ENCODE data around the gene DYSF. TPM values are rescaled to one million over a fixed set of nuclear protein-coding genes. Genes with fewer than 3 reads are reported as not detected.

The DYSF gene
- total RNA-seq, 1 experiment from 2014 or later: 0.31 TPM

DNA sequence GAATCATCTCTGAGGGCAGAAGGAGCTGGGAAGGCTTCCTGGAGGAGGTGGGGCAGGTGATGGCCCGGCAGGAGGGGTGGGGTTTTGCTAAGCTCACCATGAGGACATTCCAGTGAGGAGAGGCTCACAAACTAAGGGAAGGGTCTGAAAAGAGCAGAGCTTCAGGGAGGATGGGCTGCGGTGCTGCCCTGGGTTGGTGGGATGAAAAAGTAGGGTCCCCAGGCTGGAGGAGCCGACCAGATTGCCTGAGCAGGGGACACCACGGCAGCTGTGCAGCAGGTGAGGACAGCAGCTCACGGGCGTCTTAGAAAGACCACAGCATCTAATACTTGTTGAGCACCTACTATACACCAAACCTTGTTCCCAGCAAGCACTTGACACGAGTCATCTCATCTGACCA is 82.2 kb downstream of the DYSF start:
- no peak for TF ChIP-seq POLR2AphosphoS5 (IDR thresholded peaks at IDR 0.05; ENCODE audit: low read depth, low read length)
- TF ChIP-seq, protein P1, sequence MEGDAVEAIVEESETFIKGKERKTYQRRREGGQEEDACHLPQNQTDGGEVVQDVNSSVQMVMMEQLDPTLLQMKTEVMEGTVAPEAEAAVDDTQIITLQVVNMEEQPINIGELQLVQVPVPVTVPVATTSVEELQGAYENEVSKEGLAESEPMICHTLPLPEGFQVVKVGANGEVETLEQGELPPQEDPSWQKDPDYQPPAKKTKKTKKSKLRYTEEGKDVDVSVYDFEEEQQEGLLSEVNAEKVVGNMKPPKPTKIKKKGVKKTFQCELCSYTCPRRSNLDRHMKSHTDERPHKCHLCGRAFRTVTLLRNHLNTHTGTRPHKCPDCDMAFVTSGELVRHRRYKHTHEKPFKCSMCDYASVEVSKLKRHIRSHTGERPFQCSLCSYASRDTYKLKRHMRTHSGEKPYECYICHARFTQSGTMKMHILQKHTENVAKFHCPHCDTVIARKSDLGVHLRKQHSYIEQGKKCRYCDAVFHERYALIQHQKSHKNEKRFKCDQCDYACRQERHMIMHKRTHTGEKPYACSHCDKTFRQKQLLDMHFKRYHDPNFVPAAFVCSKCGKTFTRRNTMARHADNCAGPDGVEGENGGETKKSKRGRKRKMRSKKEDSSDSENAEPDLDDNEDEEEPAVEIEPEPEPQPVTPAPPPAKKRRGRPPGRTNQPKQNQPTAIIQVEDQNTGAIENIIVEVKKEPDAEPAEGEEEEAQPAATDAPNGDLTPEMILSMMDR (IDR thresholded peaks at IDR 0.05): no peak
- no peak for TF ChIP-seq TCF7L2 (IDR thresholded peaks at IDR 0.05; ENCODE audit: low read depth, low read length)
- TF ChIP-seq REST (IDR thresholded peaks at IDR 0.05; ENCODE audit: insufficient read depth in 1 of 2, low read depth in 2 of 2, low read length in 1 of 2): no peak
- no peak for TF ChIP-seq SIN3A (IDR thresholded peaks at IDR 0.05; ENCODE audit: borderline replicate concordance, insufficient read depth, low read depth, low read length)
- CTCF ChIA-PET: interaction anchor here (0.5 kb wide), 1 partner anchor 1578 kb away, joined by 3 read pairs; no protein-coding TSS in a partner anchor
- Histone ChIP-seq H3K27me3 (ENCODE audit: control insufficient read depth, insufficient read depth, low read length) (no peaks in the 10 kb centered on the region), H3K36me3 (ENCODE audit: control insufficient read depth, insufficient read depth, low read length) (no peaks in the 10 kb centered on the region), H3K4me3 (ENCODE audit: low read depth in 2 of 2, low read length in 2 of 2) (no peak overlapping the region), H3K9me3 (ENCODE audit: control insufficient read depth, insufficient read depth, low read depth, low read length) (peaks cover 3% of the 10 kb centered on the region; the same call in 1 of the 2 replicates), H3K27ac (ENCODE audit: low read length) (no peak overlapping the region), H3K4me1 (ENCODE audit: control insufficient read depth, insufficient read depth, low read length) (no peaks in the 10 kb centered on the region; the same call in 1 of the 2 replicates)
- ATAC-seq (no peak), DNase-seq (ENCODE audit: low read depth, low spot score) (no peak)
- BruUV-seq (replicated peaks): no TSS peak
- POLR2A ChIA-PET: no interaction called here
- intact Hi-C loops (cut with micrococcal nuclease; ENCODE audit: unreplicated experiment): no loop called here
- in situ Hi-C loops (cut with HindIII; ENCODE audit: low pct_unique_long_range_greater_than_20kb, low sequenced_read_pairs): no loop called here

- H3K27me3 ChIP-seq (ENCODE audit: control insufficient read depth, insufficient read depth, low read length): no peaks in the 10 kb centered on the region; the same call in 1 of the 2 replicates
- no peaks in the 10 kb centered on the region for H3K36me3 ChIP-seq (ENCODE audit: control insufficient read depth, insufficient read depth, low read length)
- H3K9me3 ChIP-seq (ENCODE audit: control insufficient read depth, insufficient read depth, low read depth, low read length): peaks cover 3% of the 10 kb centered on the region; the same call in 1 of the 2 replicates
- no peak for ATAC-seq
- H3K4me3 ChIP-seq (ENCODE audit: low read depth in 2 of 2, low read length in 2 of 2): no peak overlapping the region
- CTCF ChIA-PET: no interaction called here
- TF ChIP-seq, protein P1 (IDR thresholded peaks at IDR 0.05): no peak
- TF ChIP-seq SIN3A (IDR thresholded peaks at IDR 0.05; ENCODE audit: borderline replicate concordance, insufficient read depth, low read depth, low read length) (no peak), REST (IDR thresholded peaks at IDR 0.05; ENCODE audit: insufficient read depth in 1 of 2, low read depth in 2 of 2, low read length in 1 of 2) (no peak), POLR2AphosphoS5 (IDR thresholded peaks at IDR 0.05; ENCODE audit: low read depth, low read length) (no peak), TCF7L2 (IDR thresholded peaks at IDR 0.05; ENCODE audit: low read depth, low read length) (no peak)
- BruUV-seq (replicated peaks): no TSS peak
- no peaks in the 10 kb centered on the region; the same call in 1 of the 2 replicates for H3K4me1 ChIP-seq (ENCODE audit: control insufficient read depth, insufficient read depth, low read length)
- POLR2A ChIA-PET: no interaction called here
- in situ Hi-C loops (cut with HindIII; ENCODE audit: low pct_unique_long_range_greater_than_20kb, low sequenced_read_pairs): no loop called here
- DNase-seq (ENCODE audit: low read depth, low spot score): no peak
- intact Hi-C loops (cut with micrococcal nuclease; ENCODE audit: unreplicated experiment): no loop called here
- H3K27ac ChIP-seq (ENCODE audit: low read length): no peak overlapping the region
Observed at GRCh38 chr2:71536226-71536671, 82.9 kb downstream of the DYSF start.
